ENCODE results near the gene DPYD. TPM values are rescaled to one million over a fixed set of nuclear protein-coding genes. Genes with fewer than 3 reads are reported as not detected.
A peak's percentile ranks its signal among the peaks of the same experiment; 100 is the strongest.

DPYD gene
- total and polyA plus RNA-seq, 4 donors = 17.7 to 99.3 (median 74.4) TPM

DNA sequence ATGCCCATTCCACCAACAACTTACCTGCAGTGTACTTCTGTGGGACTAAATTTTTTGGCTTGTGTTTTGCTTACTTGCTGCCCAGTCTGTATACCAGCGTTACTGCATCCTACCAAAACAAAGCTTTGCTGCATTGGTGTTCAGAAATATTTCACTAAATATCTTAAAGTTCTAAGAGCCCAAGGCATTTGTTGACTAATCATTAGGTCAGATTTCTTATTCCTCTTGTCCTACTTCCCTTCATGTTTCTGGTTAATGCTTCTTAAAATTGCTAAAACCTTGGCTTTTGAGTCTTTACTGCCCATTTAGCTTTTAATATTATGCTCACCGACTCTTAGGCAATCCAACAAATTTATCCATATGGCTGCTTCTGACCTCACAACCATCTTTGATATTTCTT is 161.8 kb downstream of the DPYD start:
- ATAC-seq (ENCODE audit: insufficient read depth, low FRiP score) = no peak
- H3K9me3 ChIP-seq (ENCODE audit: control insufficient read depth in 4 of 4, insufficient read depth in 3 of 4, low read length in 3 of 4) = peaks cover 0 to 7% (median 2%) of the 10 kb centered on the region in 4 donors
- no peak overlapping the region for H3K4me3 ChIP-seq
- peaks cover 0 to 23% (median 9%) of the 10 kb centered on the region in 5 donors for H3K4me1 ChIP-seq (ENCODE audit: control insufficient read depth in 5 of 5, insufficient read depth in 5 of 5, low read length in 5 of 5)
- peak in 2 of 3 donors; percentile 12 to 29 for DNase-seq
- H3K27ac ChIP-seq (ENCODE audit: low read depth in 1 of 2, low read length in 1 of 2) = no peak overlapping the region
- H3K9ac ChIP-seq (ENCODE audit: insufficient read depth in 1 of 2, low read length in 2 of 2) = no peak overlapping the region
- H3K36me3 ChIP-seq (ENCODE audit: control insufficient read depth in 4 of 4, insufficient read depth in 4 of 4, low read length in 4 of 4) = no peaks in the 10 kb centered on the region
- H3K27me3 ChIP-seq (ENCODE audit: control insufficient read depth in 3 of 3, insufficient read depth in 3 of 3, low read length in 2 of 3) = no peaks in the 10 kb centered on the region
- TF ChIP-seq, protein P1, sequence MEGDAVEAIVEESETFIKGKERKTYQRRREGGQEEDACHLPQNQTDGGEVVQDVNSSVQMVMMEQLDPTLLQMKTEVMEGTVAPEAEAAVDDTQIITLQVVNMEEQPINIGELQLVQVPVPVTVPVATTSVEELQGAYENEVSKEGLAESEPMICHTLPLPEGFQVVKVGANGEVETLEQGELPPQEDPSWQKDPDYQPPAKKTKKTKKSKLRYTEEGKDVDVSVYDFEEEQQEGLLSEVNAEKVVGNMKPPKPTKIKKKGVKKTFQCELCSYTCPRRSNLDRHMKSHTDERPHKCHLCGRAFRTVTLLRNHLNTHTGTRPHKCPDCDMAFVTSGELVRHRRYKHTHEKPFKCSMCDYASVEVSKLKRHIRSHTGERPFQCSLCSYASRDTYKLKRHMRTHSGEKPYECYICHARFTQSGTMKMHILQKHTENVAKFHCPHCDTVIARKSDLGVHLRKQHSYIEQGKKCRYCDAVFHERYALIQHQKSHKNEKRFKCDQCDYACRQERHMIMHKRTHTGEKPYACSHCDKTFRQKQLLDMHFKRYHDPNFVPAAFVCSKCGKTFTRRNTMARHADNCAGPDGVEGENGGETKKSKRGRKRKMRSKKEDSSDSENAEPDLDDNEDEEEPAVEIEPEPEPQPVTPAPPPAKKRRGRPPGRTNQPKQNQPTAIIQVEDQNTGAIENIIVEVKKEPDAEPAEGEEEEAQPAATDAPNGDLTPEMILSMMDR (IDR thresholded peaks at IDR 0.05; ENCODE audit: control extremely low read depth, extremely low read depth) = no peak
- 66 to 71% methylated on average over 2 of the region's 2 CpGs for WGBS, 2 donors

DNA sequence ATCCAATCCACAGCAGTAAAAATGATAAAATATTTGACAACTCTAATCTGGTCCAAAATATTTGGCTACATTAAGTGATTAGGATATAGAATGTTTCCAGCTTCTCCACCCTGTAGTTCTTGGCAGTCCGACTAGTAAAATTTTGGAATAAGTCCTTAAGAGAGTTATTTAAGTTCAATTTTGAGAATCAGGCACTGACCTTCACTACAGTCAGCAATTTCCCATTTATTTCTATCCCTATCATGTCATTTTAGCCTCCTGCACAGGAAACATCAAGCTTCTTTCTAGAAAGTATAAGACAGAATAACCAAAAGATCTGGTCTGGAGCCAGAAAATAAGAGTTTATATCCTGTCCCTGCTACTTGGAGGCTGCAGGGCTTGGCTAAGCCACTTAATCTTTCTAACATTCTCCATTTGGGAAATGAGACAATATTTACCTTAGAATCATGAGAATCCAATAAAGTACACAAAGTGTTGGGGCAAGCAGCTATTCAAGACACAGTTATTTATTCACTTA is 162.2 kb downstream of the DPYD start:
- peaks cover 0 to 7% (median 2%) of the 10 kb centered on the region in 4 donors for H3K9me3 ChIP-seq (ENCODE audit: control insufficient read depth in 4 of 4, insufficient read depth in 3 of 4, low read length in 3 of 4)
- peak in 2 of 3 donors; percentile 85 for DNase-seq
- ATAC-seq (ENCODE audit: insufficient read depth, low FRiP score) = no peak

DNA sequence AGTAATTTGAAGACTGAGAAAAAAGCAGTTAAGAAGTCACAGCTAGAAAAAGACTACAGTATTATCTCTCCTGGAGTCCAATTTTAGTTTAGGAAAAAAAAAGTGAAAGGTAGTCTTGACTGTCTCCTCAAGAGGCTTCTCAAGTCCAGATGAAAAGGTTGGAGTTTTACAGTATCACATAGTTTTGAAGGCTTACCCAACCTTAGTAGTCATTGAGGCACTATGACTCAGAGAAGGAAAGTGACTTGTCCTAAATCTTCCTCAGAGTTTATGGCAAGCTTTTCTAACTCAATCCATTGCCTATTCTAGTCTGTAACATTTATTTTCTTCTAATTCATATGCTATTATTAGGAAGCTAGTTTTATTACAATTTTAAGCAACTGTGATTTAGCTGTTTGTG is 174.9 kb downstream of the DPYD start:
- no peaks in the 10 kb centered on the region for H3K27me3 ChIP-seq (ENCODE audit: control insufficient read depth in 3 of 3, insufficient read depth in 3 of 3, low read length in 2 of 3)
- no peak for ATAC-seq (ENCODE audit: insufficient read depth, low FRiP score)
- no peak overlapping the region for H3K4me3 ChIP-seq
- H3K9ac ChIP-seq (ENCODE audit: insufficient read depth in 1 of 2, low read length in 2 of 2) = no peak overlapping the region
- H3K4me1 ChIP-seq (ENCODE audit: control insufficient read depth in 5 of 5, insufficient read depth in 5 of 5, low read length in 5 of 5) = no peaks in the 10 kb centered on the region
- no peak overlapping the region for H3K27ac ChIP-seq (ENCODE audit: low read depth in 1 of 2, low read length in 1 of 2)
- no peak for DNase-seq
- H3K36me3 ChIP-seq (ENCODE audit: control insufficient read depth in 4 of 4, insufficient read depth in 4 of 4, low read length in 4 of 4) = no peaks in the 10 kb centered on the region
- TF ChIP-seq, protein P1 (IDR thresholded peaks at IDR 0.05; ENCODE audit: control extremely low read depth, extremely low read depth) = no peak
- no peaks in the 10 kb centered on the region for H3K9me3 ChIP-seq (ENCODE audit: control insufficient read depth in 4 of 4, insufficient read depth in 3 of 4, low read length in 3 of 4)

More for the DNA sequence above, 162.2 kb downstream of the DPYD start:
- Histone ChIP-seq H3K36me3 (ENCODE audit: control insufficient read depth in 4 of 4, insufficient read depth in 4 of 4, low read length in 4 of 4) (no peaks in the 10 kb centered on the region), H3K4me1 (ENCODE audit: control insufficient read depth in 5 of 5, insufficient read depth in 5 of 5, low read length in 5 of 5) (peaks cover 0 to 23% (median 9%) of the 10 kb centered on the region in 5 donors), H3K27me3 (ENCODE audit: control insufficient read depth in 3 of 3, insufficient read depth in 3 of 3, low read length in 2 of 3) (no peaks in the 10 kb centered on the region), H3K9ac (ENCODE audit: insufficient read depth in 1 of 2, low read length in 2 of 2) (no peak overlapping the region), H3K27ac (ENCODE audit: low read depth in 1 of 2, low read length in 1 of 2) (no peak overlapping the region), H3K4me3 (no peak overlapping the region)
- WGBS, 2 donors = 34 to 60% methylated on average over 1 of the region's 1 CpG
- TF ChIP-seq, protein P1 (IDR thresholded peaks at IDR 0.05; ENCODE audit: control extremely low read depth, extremely low read depth) = no peak

DNA sequence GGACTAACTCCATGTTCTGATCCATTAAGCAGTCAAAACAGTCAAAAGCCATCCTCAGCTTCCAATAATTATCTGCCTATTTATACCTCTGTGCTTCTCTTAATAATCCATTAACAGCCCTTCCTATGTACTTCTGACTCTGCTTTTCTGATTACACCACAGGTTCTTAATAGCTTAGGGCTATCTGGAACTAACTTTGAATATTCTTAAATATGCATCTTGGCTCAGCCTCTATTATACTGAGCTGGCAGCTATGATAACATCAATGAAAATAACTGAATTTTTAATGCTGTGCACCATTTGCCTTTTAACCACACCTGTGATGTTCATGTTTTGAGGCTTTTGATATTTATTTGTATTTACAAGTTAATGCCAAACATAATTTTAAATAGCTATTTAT is 175.9 kb downstream of the DPYD start:
- DNase-seq (no peak), ATAC-seq (ENCODE audit: insufficient read depth, low FRiP score) (no peak)
- Histone ChIP-seq H3K27me3 (ENCODE audit: control insufficient read depth in 3 of 3, insufficient read depth in 3 of 3, low read length in 2 of 3) (no peaks in the 10 kb centered on the region), H3K27ac (ENCODE audit: low read depth in 1 of 2, low read length in 1 of 2) (no peak overlapping the region), H3K9ac (ENCODE audit: insufficient read depth in 1 of 2, low read length in 2 of 2) (no peak overlapping the region), H3K36me3 (ENCODE audit: control insufficient read depth in 4 of 4, insufficient read depth in 4 of 4, low read length in 4 of 4) (no peaks in the 10 kb centered on the region), H3K9me3 (ENCODE audit: control insufficient read depth in 4 of 4, insufficient read depth in 3 of 4, low read length in 3 of 4) (no peaks in the 10 kb centered on the region), H3K4me3 (no peak overlapping the region), H3K4me1 (ENCODE audit: control insufficient read depth in 5 of 5, insufficient read depth in 5 of 5, low read length in 5 of 5) (no peaks in the 10 kb centered on the region)
- TF ChIP-seq, protein P1 (IDR thresholded peaks at IDR 0.05; ENCODE audit: control extremely low read depth, extremely low read depth) = no peak

All from lung (tissue), 12 donors.